ENCODE measurements around the gene R3HDM4.
"Not testable (repeated sequence)": the region's sequence is repeated elsewhere in the genome, so short reads cannot be mapped to it uniquely, and the experiment has no call there.

The R3HDM4 gene

DNA sequence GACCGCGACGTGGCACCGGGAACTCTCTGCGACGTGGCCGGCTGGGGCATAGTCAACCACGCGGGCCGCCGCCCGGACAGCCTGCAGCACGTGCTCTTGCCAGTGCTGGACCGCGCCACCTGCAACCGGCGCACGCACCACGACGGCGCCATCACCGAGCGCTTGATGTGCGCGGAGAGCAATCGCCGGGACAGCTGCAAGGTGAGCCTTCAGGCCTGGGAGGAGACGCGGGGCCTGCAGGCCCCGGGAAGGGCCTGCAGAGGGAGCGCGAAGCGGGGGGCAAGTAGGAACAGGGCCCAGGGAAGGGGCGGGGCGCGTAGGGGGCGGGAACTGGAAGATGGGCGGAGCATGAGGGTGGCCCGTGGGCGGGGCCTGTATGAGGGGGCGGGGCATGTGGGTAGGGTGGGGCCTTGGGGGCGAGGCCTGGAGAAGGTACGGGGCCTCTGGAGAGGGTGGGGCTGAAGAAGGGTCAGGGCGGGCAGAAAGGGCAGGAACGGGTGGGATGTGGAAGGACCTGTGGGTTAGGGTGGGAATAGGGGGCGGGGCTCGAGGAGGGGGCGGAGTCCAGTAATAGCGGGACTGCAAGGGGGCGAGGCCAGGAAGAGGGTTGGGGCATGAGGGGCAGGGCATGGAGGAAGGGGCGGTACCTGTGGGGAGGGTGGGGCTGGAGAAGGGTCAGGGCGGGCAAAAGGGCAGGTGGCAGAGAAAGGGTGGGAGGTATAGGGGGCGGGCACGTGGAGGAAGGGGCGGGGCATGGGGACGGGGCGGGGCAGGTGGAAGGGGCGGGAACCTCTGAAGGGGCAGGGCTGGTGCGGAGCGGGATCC is 51.1 kb downstream of the R3HDM4 start:
- peak in 1 of 2 donors; percentile 37 for DNase-seq (ENCODE audit: low read depth in 2 of 2)

DNA sequence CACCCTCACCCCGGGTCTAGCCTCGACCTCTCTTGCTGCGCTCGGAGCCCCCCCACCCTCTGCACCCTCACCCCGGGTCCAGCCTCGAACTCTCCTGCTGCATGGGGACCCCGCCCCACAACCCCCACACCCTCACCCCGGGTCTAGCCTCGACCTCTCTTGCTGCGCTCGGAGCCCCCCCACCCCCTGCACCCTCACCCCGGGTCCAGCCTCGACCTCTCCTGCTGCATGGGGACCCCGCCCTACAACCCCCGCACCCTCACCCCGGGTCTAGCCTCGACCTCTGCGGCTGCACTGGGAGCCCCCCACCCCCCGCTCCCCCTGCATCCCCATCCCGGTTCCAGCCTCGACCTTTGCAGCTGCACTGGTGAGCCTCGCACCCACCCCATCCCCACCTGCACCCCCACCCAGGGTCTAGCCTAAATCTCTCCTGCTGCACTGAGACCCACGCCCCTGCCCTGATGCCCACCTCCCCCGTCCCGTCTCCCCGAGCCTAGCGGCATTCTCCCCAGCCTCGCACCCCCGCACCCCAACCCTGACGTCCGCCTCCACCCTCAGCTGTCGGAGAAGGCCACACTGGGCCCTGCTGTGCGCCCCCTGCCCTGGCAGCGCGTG is 51.8 kb downstream of the R3HDM4 start:
- DNase-seq (ENCODE audit: low read depth in 2 of 2): no peak

DNA sequence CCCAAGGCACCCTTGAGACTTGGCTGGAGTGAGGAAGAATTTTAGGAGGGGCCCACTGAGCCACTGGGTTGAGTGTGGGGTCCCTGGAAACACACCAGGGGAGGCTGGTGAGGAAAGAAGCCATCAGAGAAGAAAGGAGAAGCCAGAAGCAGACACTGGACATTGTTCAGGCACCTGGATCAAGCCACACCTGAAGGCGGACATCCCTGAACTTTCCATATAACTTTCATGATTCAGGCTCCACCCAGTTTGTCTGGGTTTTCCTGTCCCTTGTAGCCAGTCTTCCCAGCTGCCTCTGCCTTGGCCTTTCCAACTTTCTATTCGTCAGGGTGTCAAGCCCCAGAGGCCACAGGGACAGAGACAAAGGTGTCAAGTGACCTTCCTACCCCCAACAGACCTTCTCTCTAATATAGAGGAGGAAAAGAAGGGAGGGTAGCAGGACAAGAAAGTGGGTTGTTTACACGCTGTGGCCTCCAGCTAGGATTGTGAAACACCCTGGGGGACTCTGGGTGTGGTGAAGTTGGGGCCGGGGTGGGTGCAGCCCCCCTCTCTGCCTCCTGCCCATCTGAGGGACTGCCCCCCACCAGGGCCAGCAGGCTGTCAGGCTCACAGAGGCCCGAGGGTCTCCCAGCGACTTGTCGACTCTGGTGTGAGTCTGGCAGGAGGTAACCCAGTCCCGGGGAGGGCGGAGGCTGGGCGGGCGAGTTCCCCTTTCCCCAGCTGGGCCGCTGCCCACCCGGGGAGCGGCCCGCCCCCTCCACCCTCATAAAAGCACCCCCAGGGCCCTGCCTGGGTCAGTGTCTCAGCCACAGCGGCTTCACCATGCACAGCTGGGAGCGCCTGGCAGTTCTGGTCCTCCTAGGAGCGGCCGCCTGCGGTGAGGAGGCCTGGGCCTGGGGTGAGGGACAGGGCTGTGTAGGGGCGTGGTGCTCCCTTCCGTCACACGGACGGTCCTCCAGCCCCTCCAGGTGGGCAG is 53.9 kb downstream of the R3HDM4 start, which contains the start of gene CFD:
Gene CFD (plus strand): TSS at position 797 of the 976 bp plus-strand sequence. CDS start 26 bp downstream, at position 823.
- no peak for DNase-seq (ENCODE audit: low read depth in 2 of 2)

DNA sequence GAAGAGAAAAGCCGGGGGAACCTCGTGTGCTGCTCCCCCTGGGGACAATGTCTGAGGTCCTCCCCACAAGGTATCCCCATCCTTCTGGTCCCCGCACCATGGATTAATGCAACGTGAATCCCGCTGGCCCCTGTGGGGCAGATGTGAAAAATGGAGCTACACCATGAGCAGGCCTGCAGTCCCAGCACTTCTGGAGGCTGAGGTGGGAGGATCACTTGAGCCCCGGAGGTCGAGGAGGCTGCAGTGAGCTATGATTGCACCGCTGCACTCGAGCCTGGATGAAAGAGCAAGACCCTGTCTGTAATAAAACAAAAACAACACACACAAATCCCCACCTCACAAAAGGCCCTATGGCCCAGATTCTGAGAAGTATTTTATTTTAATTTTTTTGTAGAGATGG is 54.7 kb downstream of the R3HDM4 start:
- DNase-seq (ENCODE audit: low read depth in 2 of 2): no peak

DNA sequence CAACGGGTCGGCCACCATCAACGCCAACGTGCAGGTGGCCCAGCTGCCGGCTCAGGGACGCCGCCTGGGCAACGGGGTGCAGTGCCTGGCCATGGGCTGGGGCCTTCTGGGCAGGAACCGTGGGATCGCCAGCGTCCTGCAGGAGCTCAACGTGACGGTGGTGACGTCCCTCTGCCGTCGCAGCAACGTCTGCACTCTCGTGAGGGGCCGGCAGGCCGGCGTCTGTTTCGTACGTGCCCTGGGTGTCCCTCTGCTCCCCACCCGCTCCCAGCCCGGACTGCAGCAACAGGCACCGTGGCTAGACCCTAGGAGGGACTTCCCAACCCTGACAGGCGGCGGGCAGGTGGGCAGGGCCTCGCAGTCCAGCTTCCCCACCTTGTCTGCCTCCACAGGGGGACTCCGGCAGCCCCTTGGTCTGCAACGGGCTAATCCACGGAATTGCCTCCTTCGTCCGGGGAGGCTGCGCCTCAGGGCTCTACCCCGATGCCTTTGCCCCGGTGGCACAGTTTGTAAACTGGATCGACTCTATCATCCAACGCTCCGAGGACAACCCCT is 57.4 kb downstream of the R3HDM4 start:
- DNase-seq (ENCODE audit: low read depth in 2 of 2): no peak

DNA sequence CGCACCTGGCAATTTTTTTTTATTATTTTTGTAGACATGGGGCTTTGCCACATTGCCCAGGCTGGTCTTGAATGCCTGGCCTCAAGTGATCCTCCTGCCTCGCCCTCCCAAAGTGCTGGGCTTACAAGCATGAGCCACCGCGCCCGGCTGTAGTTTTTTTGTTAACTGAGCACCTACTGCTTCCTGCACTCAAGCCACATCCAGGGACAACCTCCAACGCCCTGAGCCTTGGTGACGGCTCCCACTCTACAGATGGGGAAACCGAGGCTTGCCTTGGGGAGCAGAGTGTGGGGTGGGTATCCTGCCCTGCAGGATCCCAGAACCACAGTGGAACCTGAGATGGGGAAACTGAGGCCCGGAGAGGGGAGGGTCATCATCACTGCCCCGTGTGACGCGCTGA is 57.9 kb downstream of the R3HDM4 start:
- DNase-seq (ENCODE audit: low read depth in 2 of 2): no peak

DNA sequence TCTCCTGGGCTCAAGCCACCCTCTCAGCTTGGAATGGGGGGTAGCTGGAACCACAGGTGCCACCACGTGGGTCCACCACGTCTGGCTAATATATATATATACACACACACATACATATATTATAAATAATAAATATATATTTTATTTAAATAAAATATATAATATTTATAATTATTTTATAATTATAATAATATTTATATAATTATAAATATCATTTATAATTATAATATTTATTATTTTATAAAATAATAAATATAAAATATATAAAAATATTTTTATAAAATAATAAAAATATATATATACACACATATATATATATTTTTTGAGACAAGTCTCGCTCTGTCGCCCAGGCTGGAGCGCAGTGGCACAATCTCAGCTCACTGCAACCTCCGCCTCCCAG is 58.5 kb downstream of the R3HDM4 start:
- DNase-seq (ENCODE audit: low read depth in 2 of 2): no peak

DNA sequence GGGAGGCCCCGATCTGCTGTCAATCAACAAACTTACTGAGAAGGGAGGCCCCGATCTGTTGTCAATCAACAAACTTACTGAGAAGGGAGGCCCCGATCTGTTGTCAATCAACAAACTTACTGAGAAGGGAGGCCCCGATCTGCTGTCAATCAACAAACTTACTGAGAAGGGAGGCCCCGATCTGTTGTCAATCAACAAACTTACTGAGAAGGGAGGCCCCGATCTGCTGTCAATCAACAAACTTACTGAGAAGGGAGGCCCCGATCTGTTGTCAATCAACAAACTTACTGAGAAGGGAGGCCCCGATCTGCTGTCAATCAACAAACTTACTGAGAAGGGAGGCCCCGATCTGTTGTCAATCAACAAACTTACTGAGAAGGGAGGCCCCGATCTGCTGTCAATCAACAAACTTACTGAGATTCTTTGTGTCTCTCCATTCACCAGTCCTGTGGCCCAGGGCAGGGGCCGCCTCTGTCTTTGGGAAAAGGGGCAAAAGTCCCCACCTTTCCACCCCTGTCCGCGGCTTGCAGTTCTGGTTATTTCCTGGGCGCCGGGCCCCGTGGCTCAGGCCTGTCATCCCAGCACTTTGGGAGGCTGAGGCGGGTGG is 59.3 kb downstream of the R3HDM4 start:
- not testable (repeated sequence) for DNase-seq (ENCODE audit: low read depth in 2 of 2)

DNA sequence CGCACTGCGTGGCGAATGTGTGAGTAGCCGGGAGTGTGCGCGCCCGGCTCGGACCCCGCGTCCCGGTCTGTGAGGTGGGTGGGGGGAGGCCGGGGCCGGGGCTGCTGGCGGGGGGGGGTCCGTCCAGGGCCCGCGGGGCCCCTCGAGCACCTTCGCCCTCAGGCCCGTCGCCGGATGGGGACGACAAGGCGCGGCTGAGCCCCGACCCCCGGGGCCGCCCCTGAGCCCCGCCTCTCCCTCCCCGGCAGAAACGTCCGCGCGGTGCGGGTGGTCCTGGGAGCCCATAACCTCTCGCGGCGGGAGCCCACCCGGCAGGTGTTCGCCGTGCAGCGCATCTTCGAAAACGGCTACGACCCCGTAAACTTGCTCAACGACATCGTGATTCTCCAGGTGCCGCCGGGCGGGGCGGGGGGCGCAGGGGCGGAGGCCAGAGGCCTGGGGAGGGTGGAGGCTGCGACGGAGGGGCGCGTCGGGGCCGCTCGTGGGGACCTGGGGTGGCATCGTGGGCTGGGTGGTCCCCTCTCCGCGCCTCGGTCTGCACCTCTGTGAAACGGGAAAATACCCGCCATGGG is 59.9 kb downstream of the R3HDM4 start:
- DNase-seq (ENCODE audit: low read depth in 2 of 2): no peak

DNA sequence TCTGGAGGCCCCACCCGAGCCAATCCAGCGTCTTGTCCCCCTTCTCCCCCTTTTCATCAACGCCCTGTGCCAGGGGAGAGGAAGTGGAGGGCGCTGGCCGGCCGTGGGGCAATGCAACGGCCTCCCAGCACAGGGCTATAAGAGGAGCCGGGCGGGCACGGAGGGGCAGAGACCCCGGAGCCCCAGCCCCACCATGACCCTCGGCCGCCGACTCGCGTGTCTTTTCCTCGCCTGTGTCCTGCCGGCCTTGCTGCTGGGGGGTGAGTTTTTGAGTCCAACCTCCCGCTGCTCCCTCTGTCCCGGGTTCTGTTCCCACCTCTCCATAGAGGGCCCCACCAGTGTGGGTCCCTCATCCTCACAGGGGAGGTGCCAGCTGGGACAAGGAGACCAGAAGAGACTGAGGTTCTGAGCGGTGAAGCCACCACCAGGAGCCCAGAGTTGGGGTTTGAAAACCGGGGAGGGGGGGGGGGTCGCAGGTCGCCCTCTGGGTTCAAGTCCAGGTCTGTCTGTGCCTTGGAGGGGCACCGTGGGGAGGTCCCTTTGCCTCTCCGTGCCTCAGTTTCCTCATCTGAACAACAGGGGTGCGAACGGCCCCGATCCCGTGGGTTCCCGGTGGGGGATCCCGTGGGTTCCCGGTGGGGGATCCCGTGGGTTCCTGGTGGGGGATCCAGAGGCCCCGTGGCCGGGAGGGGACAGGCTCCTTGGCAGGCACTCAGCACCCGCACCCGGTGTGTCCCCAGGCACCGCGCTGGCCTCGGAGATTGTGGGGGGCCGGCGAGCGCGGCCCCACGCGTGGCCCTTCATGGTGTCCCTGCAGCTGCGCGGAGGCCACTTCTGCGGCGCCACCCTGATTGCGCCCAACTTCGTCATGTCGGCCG is 60.6 kb downstream of the R3HDM4 start, which contains the start of gene ELANE:
Gene ELANE (plus strand): TSS at position 168 of the 878 bp plus-strand sequence. CDS start 26 bp downstream, at position 194.
- no peak for DNase-seq (ENCODE audit: low read depth in 2 of 2)

DNA sequence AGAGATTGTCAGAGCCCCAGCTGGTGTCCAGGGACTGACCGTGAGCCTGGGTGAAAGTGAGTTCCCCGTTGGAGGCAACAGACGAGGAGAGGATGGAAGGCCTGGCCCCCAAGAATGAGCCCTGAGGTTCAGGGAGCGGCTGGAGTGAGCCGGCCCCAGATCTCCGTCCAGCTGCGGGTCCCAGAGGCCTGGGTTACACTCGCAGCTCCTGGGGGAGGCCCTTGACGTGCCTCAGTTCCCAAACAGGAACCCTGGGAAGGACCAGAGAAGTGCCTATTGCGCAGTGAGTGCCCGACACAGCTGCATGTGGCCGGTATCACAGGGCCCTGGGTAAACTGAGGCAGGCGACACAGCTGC is 62.1 kb downstream of the R3HDM4 start:
- no peak for DNase-seq (ENCODE audit: low read depth in 2 of 2)

DNA sequence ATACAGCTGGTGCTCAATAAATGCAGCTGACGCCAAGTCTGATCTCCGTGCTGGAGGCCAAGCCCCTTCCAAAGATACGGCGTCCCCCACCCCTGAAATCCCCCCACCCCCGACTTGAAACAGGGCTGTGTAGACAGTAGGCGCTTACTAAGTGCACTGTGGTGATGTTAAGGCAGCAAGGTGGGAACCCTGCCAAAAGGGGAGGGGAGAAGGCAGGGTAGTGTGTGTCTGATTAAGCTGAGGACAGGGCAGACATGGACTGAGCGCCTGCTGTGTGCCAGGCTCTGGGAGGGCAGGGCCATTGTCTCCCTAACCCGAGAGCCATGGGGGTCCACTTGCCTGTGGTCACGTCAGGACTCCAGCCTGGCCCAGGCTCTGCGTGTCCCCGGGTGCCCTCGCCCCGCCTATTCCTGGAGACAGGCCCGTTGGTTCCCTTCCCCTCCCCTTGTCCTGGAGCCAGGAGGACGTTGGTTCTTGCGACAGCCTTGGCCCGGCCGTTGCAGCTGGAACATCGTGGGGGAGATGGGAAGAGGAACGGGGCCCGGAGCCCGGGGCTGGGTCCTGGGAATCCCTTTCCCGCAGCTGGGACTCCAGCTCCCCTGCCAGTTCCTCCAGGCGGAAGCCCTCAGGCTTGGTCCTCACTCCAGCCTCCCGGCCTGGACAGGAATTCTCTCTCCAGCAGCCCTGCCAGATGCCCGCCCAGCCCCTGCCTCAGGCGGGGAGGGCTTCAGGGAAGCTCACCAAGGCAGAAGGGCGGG is 62.6 kb downstream of the R3HDM4 start:
- no peak for DNase-seq (ENCODE audit: low read depth in 2 of 2)

DNA sequence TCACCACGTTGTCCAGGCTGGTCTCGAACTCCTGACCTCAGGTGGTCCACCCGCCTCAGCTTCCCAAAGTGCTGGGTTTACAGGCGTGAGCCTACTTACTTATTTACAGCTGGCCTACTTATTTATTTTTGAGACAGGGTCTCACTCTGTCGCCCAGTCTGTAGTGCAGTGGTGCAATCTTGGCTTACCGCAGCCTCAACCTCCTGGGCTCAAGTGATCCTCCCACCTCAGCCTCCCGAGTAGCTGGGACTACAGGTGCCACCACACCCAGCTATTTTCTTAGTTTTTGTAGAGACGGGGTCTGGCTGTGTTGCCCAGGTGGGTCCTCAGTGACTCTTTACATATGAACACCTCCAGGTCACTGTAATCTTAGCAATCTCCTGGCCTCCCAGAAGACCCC is 63.8 kb downstream of the R3HDM4 start:
- DNase-seq (ENCODE audit: low read depth in 2 of 2): not testable (repeated sequence)

DNA sequence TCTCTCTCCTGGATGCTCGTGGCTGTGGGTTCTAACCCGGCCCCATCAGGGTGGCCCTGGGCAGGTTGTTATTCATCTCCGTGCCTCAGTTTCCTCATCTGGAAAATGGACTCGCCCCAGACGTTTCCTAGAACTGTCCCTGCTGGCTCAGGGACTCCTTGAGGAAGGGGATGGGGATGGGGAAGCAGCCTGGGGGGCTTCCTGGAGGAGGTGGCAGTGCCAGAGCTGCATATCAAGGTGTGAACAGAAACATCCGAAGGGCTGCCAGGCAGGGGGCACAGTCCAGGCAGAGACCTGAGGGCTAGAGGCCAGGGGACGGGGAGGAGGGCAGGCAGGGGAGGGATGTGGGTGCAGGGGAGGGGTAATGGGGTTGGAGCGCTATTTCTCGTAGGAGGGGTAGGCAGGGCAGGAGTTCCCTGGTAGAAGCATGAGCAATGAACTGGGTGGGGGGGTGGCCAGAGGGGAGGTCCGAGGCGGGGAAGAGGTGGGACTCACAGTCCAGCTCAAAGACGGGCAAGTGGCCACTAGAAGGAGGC is 64.6 kb downstream of the R3HDM4 start:
- no peak for DNase-seq (ENCODE audit: low read depth in 2 of 2)
